ENCODE data around the gene DLX6.

- TF ChIP-seq CTCF (IDR thresholded peaks at IDR 0.05): no peak
- TF ChIP-seq POLR2AphosphoS5 (IDR thresholded peaks at IDR 0.05; ENCODE audit: low read depth, low read length): no peak
- no peak for TF ChIP-seq REST (IDR thresholded peaks at IDR 0.05; ENCODE audit: insufficient read depth in 1 of 2, low read depth in 2 of 2, low read length in 1 of 2)
Observed at GRCh38 chr7:96993094-96993865, 12.1 kb upstream of the DLX6 start.
